RWPE2 (cell line): ENCODE data around the gene NR5A1.
A peak's percentile ranks its signal among the peaks of the same experiment; 100 is the strongest.

ENCODE experiments used
- ATAC-seq: fragments of 200-7000 bp; cut with Tn5 transposase; 3 replicates; pipeline ENCODE4 v1.9.1; 2021; ENCODE audit warnings: low read depth
- DNase-seq: peaks from one replicate; pipeline ENCODE4 v3.0.0-alpha.2; 2020; ENCODE audit warnings: low spot score
- H3K27ac ChIP-seq: fragments of 450-650 bp; 2 replicates; pipeline ENCODE4 v1.5.1; 2017; ENCODE audit warnings: mild to moderate bottlenecking; ENCODE audit not compliant: poor library complexity, severe bottlenecking
- H3K27me3 ChIP-seq: fragments of 250-450 bp; sonication (Bioruptor Pico); 2 replicates; pipeline ENCODE4 v1.5.1; 2021; ENCODE audit warnings: mild to moderate bottlenecking, moderate library complexity; ENCODE audit not compliant: insufficient read depth, poor library complexity, severe bottlenecking
- H3K36me3 ChIP-seq: fragments of 250-450 bp; sonication (Bioruptor Pico); 2 replicates; pipeline ENCODE4 v1.5.1; 2020; ENCODE audit warnings: low read depth, mild to moderate bottlenecking, moderate library complexity
- H3K4me1 ChIP-seq: fragments of 250-450 bp; sonication (Bioruptor Pico); 2 replicates; pipeline ENCODE4 v1.5.1; 2021; ENCODE audit warnings: mild to moderate bottlenecking, moderate library complexity; ENCODE audit not compliant: insufficient read depth, poor library complexity, severe bottlenecking
- H3K4me3 ChIP-seq: fragments of 250-450 bp; sonication (Bioruptor Pico); 2 replicates; pipeline ENCODE4 v1.5.1; 2021; ENCODE audit warnings: mild to moderate bottlenecking, moderate library complexity; ENCODE audit not compliant: severe bottlenecking
- H3K9me3 ChIP-seq: fragments of 250-450 bp; sonication (Bioruptor Pico); 2 replicates; pipeline ENCODE4 v1.5.1; 2021; ENCODE audit warnings: mild to moderate bottlenecking, moderate library complexity; ENCODE audit not compliant: severe bottlenecking
- CTCF ChIP-seq: fragments of 450-650 bp; IDR thresholded peaks from one replicate; pipeline ENCODE4 v1.5.1; 2017; ENCODE audit warnings: mild to moderate bottlenecking, moderate library complexity; ENCODE audit not compliant: poor library complexity, severe bottlenecking

The NR5A1 gene

DNA sequence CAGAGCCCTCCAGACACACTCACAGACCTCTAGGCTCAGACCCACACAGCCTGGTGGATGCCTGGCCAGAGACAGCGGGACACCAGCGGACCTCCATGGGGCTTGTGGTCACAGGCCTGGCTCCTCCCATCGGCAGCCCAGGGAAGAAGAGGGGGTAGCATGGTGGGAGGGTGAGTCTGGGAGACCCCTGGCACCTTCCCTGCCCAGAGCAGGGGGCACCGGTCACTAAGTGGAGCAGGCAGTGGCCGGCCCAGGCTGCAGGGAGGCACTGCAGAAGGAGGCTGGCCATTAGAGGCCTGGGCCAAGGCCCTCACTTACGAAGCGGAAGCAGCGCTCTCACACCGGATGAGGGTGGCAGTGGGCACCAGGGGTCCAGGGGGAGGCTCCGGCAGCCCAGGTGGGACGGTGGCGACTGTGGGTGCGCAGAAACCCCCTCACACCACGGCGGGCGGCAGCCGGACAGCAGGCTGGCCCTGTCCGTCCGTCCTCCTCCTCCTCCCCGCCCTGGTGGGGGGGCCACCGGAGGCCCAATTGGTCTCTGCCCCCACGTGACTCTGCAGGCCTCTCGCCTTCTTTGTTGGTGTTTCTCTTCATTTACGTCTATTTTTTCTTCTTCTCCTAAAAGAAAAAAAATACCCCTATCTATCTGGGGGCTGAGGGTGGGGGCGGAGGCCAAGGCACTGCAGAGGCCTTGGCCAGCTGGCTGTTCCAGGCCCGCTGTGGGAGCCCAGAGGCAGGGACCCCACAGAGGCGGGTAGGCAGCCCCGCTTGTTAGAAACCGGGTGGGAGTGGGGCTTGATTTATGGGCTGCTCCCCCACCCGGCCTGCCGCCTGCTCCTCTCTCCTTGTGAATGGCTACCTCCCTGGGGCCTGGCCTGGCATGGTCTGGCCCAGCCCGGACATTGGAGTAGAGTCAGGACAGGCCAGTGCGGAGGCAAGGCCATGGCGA, at the start of gene NR5A1:
Gene NR5A1 (minus strand): TSS at position 469 of the 949 bp plus-strand sequence. CDS start 4,004 bp downstream, outside the sequence.
- Histone ChIP-seq H3K4me3 (no peak within 1 kb of the TSS), H3K4me1 (no peaks in the 10 kb centered on the region), H3K36me3 (no peaks in the 10 kb centered on the region), H3K9me3 (no peaks in the 10 kb centered on the region), H3K27me3 (peaks cover 35% of the 10 kb centered on the region), H3K27ac (no peak within 1 kb of the TSS)
- ATAC-seq, result no peak
- peak; percentile 52 for DNase-seq
- no peak for TF ChIP-seq CTCF

DNA sequence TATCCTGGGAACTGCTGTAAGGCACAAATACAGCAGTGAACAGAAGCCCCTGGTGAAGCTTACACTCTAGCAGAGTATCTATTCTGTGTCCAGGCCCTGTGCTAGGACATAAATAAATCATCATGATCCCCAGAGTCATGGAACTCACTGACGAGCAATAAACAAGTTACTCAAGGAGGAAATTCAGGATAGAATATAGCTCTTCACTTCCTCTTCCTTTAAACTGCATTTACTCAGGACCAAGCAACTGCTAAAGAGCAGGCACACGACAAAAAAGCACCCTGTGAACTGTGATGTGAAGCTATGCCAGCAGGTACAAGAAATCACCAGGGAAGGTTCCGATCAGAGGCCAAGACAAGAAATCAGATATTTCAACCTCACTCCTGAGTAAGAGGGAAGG, 47.8 kb upstream of the NR5A1 start:
- Histone ChIP-seq H3K36me3 (no peaks in the 10 kb centered on the region; the same call in 1 of the 2 replicates), H3K4me3 (no peak overlapping the region), H3K9me3 (no peaks in the 10 kb centered on the region), H3K27ac (no peak overlapping the region), H3K4me1 (peaks cover 16% of the 10 kb centered on the region), H3K27me3 (no peaks in the 10 kb centered on the region)
- ATAC-seq, result no peak
- DNase-seq, result no peak
- no peak for TF ChIP-seq CTCF

- Histone ChIP-seq H3K27ac (no peak overlapping the region), H3K36me3 (no peaks in the 10 kb centered on the region; the same call in 1 of the 2 replicates), H3K27me3 (no peaks in the 10 kb centered on the region), H3K4me3 (no peak overlapping the region), H3K9me3 (no peaks in the 10 kb centered on the region), H3K4me1 (peaks cover 9% of the 10 kb centered on the region)
- ATAC-seq (no peak), DNase-seq (no peak)
- no peak for TF ChIP-seq CTCF
Observed at GRCh38 chr9:124553738-124554137, 46.5 kb upstream of the NR5A1 start.

DNA sequence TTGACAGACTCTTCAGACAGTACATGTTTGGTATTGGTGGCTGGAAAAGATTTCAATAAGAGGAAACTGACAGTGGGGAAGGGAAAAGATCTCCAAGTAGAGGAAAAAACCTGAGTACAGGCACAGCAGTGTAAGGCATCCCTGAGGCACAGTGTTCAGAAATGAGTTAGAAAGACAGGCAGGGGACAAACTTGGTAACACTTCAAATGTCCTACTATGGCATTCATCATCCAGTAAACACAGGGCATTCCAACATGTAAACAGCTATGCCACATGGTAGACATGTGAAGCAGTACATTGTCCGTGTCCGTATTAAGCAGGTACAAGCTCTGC, 45.0 kb upstream of the NR5A1 start:
- no peak overlapping the region for H3K4me3 ChIP-seq
- DNase-seq (no peak), ATAC-seq (no peak; the same call in 2 of the 3 replicates)
- H3K27ac ChIP-seq, result peak overlapping the region; percentile 26
- no peaks in the 10 kb centered on the region for H3K9me3 ChIP-seq
- no peaks in the 10 kb centered on the region for H3K27me3 ChIP-seq
- no peak for TF ChIP-seq CTCF
- H3K36me3 ChIP-seq, result no peaks in the 10 kb centered on the region; the same call in 1 of the 2 replicates
- H3K4me1 ChIP-seq, result peaks cover 9% of the 10 kb centered on the region
